Tibial nerve (tissue), 4 donors: ENCODE data around the gene PGBD5.

Source experiments
- EP300 ChIP-seq, 2 donors: sonication (generic); formaldehyde crosslinking; IDR thresholded peaks; one replicate each; pipeline ENCODE4 v1.6.1; 2017; ENCODE audit warnings: antibody characterized with exemption in 2 of 2, mild to moderate bottlenecking in 1 of 2
- POLR2A ChIP-seq, 2 donors: fragments of 450-650 bp; IDR thresholded peaks; one replicate each; pipeline ENCODE4 v1.6.1; 2017; ENCODE audit warnings: antibody characterized with exemption in 2 of 2, mild to moderate bottlenecking in 2 of 2, moderate library complexity in 2 of 2
- TF ChIP-seq, protein P1 (sequence below), 5 experiments: fragments of 200-600 bp in 3 of 5; fragments of 450-650 bp in 2 of 5; sonication (generic) in 3 of 5; IDR thresholded peaks; one replicate each; pipeline ENCODE4 v1.5.1; 2016 to 2019; ENCODE audit warnings: antibody characterized with exemption in 5 of 5, mild to moderate bottlenecking in 3 of 5, moderate library complexity in 2 of 5

DNA sequence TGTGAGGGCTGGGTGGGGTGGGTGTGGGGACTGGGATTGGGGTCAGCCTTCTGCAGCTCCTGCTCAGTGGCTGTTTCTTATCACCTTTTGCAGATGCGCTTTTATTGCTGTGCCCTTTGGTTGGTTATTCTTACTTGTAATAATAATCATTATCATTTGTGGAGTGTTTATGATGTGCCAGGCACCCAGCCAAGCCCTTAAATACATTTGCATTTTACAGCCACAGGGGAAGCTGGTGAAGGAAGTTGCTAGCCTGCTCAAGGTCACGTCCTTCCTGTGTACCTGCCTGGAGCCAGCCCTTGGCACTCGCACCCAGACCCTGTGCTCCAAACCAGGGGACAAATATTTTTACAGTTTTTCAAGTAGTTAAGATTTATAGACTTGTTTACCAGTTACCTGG, 144.0 kb downstream of the PGBD5 start:
- TF ChIP-seq EP300 (IDR thresholded peaks at IDR 0.05) (no peak), POLR2A (IDR thresholded peaks at IDR 0.05) (no peak)
- TF ChIP-seq, protein P1, sequence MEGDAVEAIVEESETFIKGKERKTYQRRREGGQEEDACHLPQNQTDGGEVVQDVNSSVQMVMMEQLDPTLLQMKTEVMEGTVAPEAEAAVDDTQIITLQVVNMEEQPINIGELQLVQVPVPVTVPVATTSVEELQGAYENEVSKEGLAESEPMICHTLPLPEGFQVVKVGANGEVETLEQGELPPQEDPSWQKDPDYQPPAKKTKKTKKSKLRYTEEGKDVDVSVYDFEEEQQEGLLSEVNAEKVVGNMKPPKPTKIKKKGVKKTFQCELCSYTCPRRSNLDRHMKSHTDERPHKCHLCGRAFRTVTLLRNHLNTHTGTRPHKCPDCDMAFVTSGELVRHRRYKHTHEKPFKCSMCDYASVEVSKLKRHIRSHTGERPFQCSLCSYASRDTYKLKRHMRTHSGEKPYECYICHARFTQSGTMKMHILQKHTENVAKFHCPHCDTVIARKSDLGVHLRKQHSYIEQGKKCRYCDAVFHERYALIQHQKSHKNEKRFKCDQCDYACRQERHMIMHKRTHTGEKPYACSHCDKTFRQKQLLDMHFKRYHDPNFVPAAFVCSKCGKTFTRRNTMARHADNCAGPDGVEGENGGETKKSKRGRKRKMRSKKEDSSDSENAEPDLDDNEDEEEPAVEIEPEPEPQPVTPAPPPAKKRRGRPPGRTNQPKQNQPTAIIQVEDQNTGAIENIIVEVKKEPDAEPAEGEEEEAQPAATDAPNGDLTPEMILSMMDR (IDR thresholded peaks at IDR 0.05) = no peak
